ENCODE data around the gene ZNF511.

Gene ZNF511

GRCh38 chr10:133349577-133350011, 40.9 kb downstream of the ZNF511 start:
- DNase-seq (ENCODE audit: low read depth in 2 of 2) = no peak
- TF ChIP-seq CTCF (IDR thresholded peaks at IDR 0.05; ENCODE audit: low read depth, low read length) = no peak
- no peak overlapping the region for H3K4me3 ChIP-seq (replicated peaks in 1 of 2; ENCODE audit: low read depth in 2 of 2, low read length in 2 of 2)

GRCh38 chr10:133350283-133350949, 41.7 kb downstream of the ZNF511 start:
- no peak overlapping the region for H3K4me3 ChIP-seq (replicated peaks in 1 of 2; ENCODE audit: low read depth in 2 of 2, low read length in 2 of 2)
- no peak for TF ChIP-seq CTCF (IDR thresholded peaks at IDR 0.05; ENCODE audit: low read depth, low read length)
- no peak for DNase-seq (ENCODE audit: low read depth in 2 of 2)

GRCh38 chr10:133350950-133351329, 42.2 kb downstream of the ZNF511 start:
- TF ChIP-seq CTCF (IDR thresholded peaks at IDR 0.05; ENCODE audit: low read depth, low read length) = no peak
- no peak overlapping the region for H3K4me3 ChIP-seq (replicated peaks in 1 of 2; ENCODE audit: low read depth in 2 of 2, low read length in 2 of 2)
- no peak for DNase-seq (ENCODE audit: low read depth in 2 of 2)

- DNase-seq (ENCODE audit: low read depth in 2 of 2) = no peak
- no peak overlapping the region for H3K4me3 ChIP-seq (replicated peaks in 1 of 2; ENCODE audit: low read depth in 2 of 2, low read length in 2 of 2)
- TF ChIP-seq CTCF (IDR thresholded peaks at IDR 0.05; ENCODE audit: low read depth, low read length) = no peak
Measured at GRCh38 chr10:133351408-133352318, 42.9 kb downstream of the ZNF511 start.

- TF ChIP-seq CTCF (IDR thresholded peaks at IDR 0.05; ENCODE audit: low read depth, low read length) = no peak
- no peak overlapping the region for H3K4me3 ChIP-seq (replicated peaks in 1 of 2; ENCODE audit: low read depth in 2 of 2, low read length in 2 of 2)
- DNase-seq (ENCODE audit: low read depth in 2 of 2) = no peak
Measured at GRCh38 chr10:133353202-133353959, 44.7 kb downstream of the ZNF511 start.

GRCh38 chr10:133353988-133354605, 45.4 kb downstream of the ZNF511 start:
- TF ChIP-seq CTCF (IDR thresholded peaks at IDR 0.05; ENCODE audit: low read depth, low read length) = no peak
- no peak for DNase-seq (ENCODE audit: low read depth in 2 of 2)
- H3K4me3 ChIP-seq (replicated peaks in 1 of 2; ENCODE audit: low read depth in 2 of 2, low read length in 2 of 2) = no peak overlapping the region

Data from cardiac fibroblast (primary cell).